Transverse colon (tissue), 4 donors: Measurements from ENCODE around the gene NKG7. TPM values are rescaled to one million over a fixed set of nuclear protein-coding genes. Genes with fewer than 3 reads are reported as not detected.

Experiments
- DNase-seq: peaks from one replicate; pipeline ENCODE4 v3.0.0-alpha.2; 2019
- H3K27ac ChIP-seq, 4 donors: fragments of 200-600 bp; sonication (generic); 2 replicates each; pipeline ENCODE4 v1.5.1; 2016 to 2018; ENCODE audit warnings: inconsistent platforms in 4 of 4
- H3K27me3 ChIP-seq: fragments of 200-600 bp; sonication (generic); 2 replicates; pipeline ENCODE4 v1.5.1; 2017; ENCODE audit warnings: inconsistent platforms
- H3K36me3 ChIP-seq, 4 donors: fragments of 200-600 bp; sonication (generic); 2 replicates each; pipeline ENCODE4 v1.5.1; 2017 to 2019; ENCODE audit warnings: inconsistent platforms in 4 of 4
- H3K4me1 ChIP-seq, 4 donors: fragments of 200-600 bp; sonication (generic); 2 replicates each; pipeline ENCODE4 v1.5.1; 2017 to 2020; ENCODE audit warnings: inconsistent platforms in 4 of 4
- H3K4me3 ChIP-seq, 4 donors: fragments of 200-600 bp; sonication (generic); 1 replicate in 1 of 4; 2 replicates in 3 of 4; pipeline versions ENCODE4 v1.5.1 to v1.6.1; 2017 to 2019; ENCODE audit warnings: inconsistent platforms in 4 of 4
- H3K9me3 ChIP-seq, 2 donors: fragments of 200-600 bp; sonication (generic); 2 replicates each; pipeline ENCODE4 v1.5.1; 2017 to 2019; ENCODE audit warnings: inconsistent platforms in 2 of 2
- EP300 ChIP-seq: sonication (generic); formaldehyde crosslinking; IDR thresholded peaks from one replicate; pipeline ENCODE4 v1.6.1; 2017; ENCODE audit warnings: antibody characterized with exemption, low read depth
- POLR2A ChIP-seq: fragments of 450-650 bp; IDR thresholded peaks from one replicate; pipeline ENCODE4 v1.6.1; 2016; ENCODE audit warnings: antibody characterized with exemption, mild to moderate bottlenecking, moderate library complexity
- POLR2AphosphoS5 ChIP-seq, 3 donors: sonication (generic); formaldehyde crosslinking; IDR thresholded peaks; one replicate each; pipeline ENCODE4 v1.6.1; 2016; ENCODE audit warnings: antibody characterized with exemption in 3 of 3
- WGBS, 2 donors: methylation state at CpG; one replicate each; pipeline ENCODE4 v1.1.5; 2018; ENCODE audit warnings: low coverage in 1 of 2; 5-methylcytosine and 5-hydroxymethylcytosine counted together
- in situ Hi-C, 4 donors: fragments of 200-750 bp; cut with MboI; loops; one replicate each; pipeline versions ENCODE4 v1.15.0 to v1.15.1; 2017; ENCODE audit warnings: low sequenced_read_pairs in 3 of 4, low pct_ligation_motif_present in 1 of 4, low pct_unique_long_range_greater_than_20kb in 1 of 4
- intact Hi-C: fragments of 100-400 bp; cut with DNase I; formaldehyde crosslinking; loops from one replicate; pipeline ENCODE4 v1.15.1; 2023; ENCODE audit warnings: low total_unique reads
- total RNA-seq, 4 donors: library from RNA; depleted of rRNA; stranded (reverse); fragments of >200 nt; gene quantifications; one replicate each; pipeline ENCODE4 v1.1.0, GENCODE V29; 2016
- TF ChIP-seq, protein P1 (sequence below), 5 experiments: fragments of 200-600 bp in 3 of 5; fragments of 450-650 bp in 2 of 5; sonication (generic) in 3 of 5; IDR thresholded peaks; 1 replicate in 2 of 5; 2 replicates in 3 of 5; pipeline ENCODE4 v1.5.1; 2016 to 2017; ENCODE audit warnings: antibody characterized with exemption in 5 of 5, inconsistent platforms in 3 of 5, mild to moderate bottlenecking in 2 of 5, moderate library complexity in 1 of 5

Gene NKG7
- total RNA-seq, 4 donors from 2014 or later: 1.6 to 3.0 TPM; not detected in 2

DNA sequence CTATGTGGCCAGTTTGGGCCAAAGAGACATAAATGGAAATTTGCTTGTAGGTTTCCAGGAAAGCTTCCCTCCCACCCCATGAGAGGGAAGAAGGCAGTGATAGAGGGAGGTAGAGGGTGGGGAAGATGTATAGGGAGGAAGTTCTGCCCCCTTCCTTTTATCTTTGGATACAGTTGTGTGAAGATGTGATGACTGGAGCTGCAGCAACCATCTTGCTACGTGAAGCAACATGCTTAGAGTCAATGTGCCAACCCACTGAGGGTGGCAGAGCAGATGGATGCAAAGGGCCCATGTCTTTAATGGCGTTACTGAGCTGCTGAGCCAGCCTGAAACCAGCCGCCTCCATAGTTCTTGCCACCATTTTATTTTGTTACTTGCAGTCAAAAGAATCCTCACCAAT lies 41.3 kb downstream of the NKG7 start:
- no peak for DNase-seq
- no peaks in the 10 kb centered on the region for H3K9me3 ChIP-seq
- peaks cover 0 to 13% (median 6%) of the 10 kb centered on the region in 4 donors for H3K4me1 ChIP-seq
- H3K36me3 ChIP-seq: no peaks in the 10 kb centered on the region
- H3K27ac ChIP-seq: no peak overlapping the region
- WGBS, 2 donors: 75% methylated on average over 3 of the region's 3 CpGs; no CpG with 5 or more reads in 1 of the 2 donors
- in situ Hi-C loops: loop anchor here in 2 of 4 donors (10.0 to 25.0 kb wide), 2 partner anchors 94 to 106 kb away; no protein-coding TSS in a partner anchor
- no peak for TF ChIP-seq POLR2A
- TF ChIP-seq POLR2AphosphoS5 (IDR thresholded peaks at IDR 0.05): no peak
- no peak for TF ChIP-seq EP300
- TF ChIP-seq, protein P1, sequence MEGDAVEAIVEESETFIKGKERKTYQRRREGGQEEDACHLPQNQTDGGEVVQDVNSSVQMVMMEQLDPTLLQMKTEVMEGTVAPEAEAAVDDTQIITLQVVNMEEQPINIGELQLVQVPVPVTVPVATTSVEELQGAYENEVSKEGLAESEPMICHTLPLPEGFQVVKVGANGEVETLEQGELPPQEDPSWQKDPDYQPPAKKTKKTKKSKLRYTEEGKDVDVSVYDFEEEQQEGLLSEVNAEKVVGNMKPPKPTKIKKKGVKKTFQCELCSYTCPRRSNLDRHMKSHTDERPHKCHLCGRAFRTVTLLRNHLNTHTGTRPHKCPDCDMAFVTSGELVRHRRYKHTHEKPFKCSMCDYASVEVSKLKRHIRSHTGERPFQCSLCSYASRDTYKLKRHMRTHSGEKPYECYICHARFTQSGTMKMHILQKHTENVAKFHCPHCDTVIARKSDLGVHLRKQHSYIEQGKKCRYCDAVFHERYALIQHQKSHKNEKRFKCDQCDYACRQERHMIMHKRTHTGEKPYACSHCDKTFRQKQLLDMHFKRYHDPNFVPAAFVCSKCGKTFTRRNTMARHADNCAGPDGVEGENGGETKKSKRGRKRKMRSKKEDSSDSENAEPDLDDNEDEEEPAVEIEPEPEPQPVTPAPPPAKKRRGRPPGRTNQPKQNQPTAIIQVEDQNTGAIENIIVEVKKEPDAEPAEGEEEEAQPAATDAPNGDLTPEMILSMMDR (IDR thresholded peaks at IDR 0.05): no peak
- intact Hi-C loops: loop anchor here (10.0 kb wide), 1 partner anchor 94 kb away; no protein-coding TSS in a partner anchor
- peaks cover 33% of the 10 kb centered on the region for H3K27me3 ChIP-seq
- H3K4me3 ChIP-seq: no peak overlapping the region

DNA sequence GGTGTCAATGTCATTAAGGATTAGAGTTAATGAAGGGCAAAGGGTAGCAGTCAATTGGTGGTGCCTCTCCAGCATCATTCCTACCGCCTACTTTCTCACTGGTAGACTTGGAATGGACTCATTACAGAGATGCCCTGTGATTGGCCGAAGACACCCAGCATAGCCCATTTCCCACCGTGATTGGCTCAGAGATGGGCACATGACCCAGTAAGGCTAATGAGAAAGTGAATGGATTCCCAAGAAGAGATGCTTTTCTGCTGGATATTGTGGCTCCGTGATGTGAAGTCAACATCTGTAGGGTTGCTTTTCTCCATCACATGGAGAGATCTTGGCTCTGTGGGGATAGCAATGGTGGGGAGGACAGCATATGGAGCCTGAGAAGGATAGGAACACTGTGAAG lies 42.1 kb downstream of the NKG7 start:
- Histone ChIP-seq H3K27ac (no peak overlapping the region), H3K36me3 (no peaks in the 10 kb centered on the region), H3K4me1 (peaks cover 0 to 13% (median 6%) of the 10 kb centered on the region in 4 donors), H3K27me3 (peaks cover 40% of the 10 kb centered on the region), H3K9me3 (no peaks in the 10 kb centered on the region), H3K4me3 (no peak overlapping the region)
- in situ Hi-C loops: loop anchor here in 2 of 4 donors (10.0 to 25.0 kb wide), 2 partner anchors 94 to 107 kb away; no protein-coding TSS in a partner anchor
- DNase-seq: no peak
- intact Hi-C loops: loop anchor here (10.0 kb wide), 1 partner anchor 94 kb away; no protein-coding TSS in a partner anchor
- WGBS, 2 donors: 96 to 100% methylated on average over 1 to 4 of the region's 4 CpGs
- no peak for TF ChIP-seq POLR2AphosphoS5 (IDR thresholded peaks at IDR 0.05)
- TF ChIP-seq EP300: no peak
- TF ChIP-seq, protein P1 (IDR thresholded peaks at IDR 0.05): no peak
- no peak for TF ChIP-seq POLR2A

DNA sequence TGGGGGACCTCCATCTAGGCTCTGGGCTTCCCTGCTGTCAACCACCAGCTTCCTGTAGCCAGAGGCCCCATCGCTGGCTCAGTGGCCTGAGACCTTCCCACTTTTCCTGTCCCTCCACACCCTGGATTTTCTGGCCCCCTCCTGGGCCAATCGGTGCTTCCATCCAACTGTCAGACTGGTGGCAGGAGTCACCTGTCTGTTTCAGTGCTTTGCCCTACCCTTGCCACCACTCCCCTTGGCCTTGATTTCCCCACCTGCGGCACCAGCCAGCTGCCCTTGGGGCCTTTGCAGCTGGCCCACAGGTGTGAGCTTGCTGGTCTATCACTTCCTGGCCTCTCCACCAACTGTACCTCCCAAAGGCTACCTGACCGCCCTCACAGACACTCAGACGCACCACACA lies 43.0 kb downstream of the NKG7 start:
- no peak overlapping the region for H3K27ac ChIP-seq
- intact Hi-C loops: no loop called here
- H3K27me3 ChIP-seq: peaks cover 40% of the 10 kb centered on the region
- no peak for DNase-seq
- no peaks in the 10 kb centered on the region for H3K36me3 ChIP-seq
- 70 to 84% methylated on average over 3 to 5 of the region's 5 CpGs for WGBS, 2 donors
- in situ Hi-C loops: loop anchor here in 1 of 4 donors (25.0 kb wide), 1 partner anchor 108 kb away; no protein-coding TSS in a partner anchor
- H3K9me3 ChIP-seq: no peaks in the 10 kb centered on the region
- TF ChIP-seq POLR2AphosphoS5 (IDR thresholded peaks at IDR 0.05) (no peak), EP300 (no peak), POLR2A (no peak)
- TF ChIP-seq, protein P1 (IDR thresholded peaks at IDR 0.05): no peak
- no peak overlapping the region for H3K4me3 ChIP-seq
- peaks cover 0 to 13% (median 6%) of the 10 kb centered on the region in 4 donors for H3K4me1 ChIP-seq

DNA sequence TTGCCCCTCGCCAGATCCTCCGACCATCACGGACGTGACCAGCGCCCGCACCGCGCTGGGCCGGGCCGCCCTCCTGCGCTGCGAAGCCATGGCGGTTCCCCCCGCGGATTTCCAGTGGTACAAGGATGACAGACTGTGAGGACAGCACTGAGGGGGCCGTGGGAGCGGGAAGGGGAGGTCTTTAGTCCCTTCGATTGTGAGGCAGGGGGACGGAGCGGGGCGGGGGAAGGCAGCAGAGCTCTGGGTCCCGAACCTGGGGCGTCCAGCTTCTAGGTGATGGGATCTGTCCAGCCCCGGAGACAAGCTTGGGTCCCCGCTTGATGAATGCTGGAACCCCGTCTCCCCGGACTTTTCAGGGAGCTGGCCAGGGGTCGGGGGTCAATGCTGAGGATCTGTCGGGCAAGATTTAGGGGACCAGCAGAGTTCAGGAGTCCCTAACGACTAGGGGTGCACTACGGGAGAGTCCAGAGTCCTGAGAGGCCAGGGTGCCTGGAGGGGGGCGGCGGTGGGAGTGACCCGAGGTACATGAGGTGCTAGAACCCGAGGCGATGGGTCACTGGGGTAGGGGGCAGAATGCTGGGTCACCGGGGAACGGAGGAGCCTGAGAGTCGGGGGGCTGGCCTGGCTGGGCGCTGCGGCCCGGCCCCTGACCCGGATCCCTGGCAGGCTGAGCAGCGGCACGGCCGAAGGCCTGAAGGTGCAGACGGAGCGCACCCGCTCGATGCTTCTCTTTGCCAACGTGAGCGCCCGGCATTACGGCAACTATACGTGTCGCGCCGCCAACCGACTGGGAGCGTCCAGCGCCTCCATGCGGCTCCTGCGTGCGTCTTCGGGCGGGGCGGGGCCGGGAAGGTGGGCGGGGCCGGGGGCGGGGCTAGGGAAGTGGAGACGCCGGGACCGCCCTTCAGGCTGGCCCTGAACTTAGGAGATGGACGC lies 45.1 kb downstream of the NKG7 start:
- in situ Hi-C loops (loop anchor here in 1 of 4 donors (25.0 kb wide), 1 partner anchor 110 kb away; no protein-coding TSS in a partner anchor), intact Hi-C loops (no loop called here)
- no peaks in the 10 kb centered on the region for H3K9me3 ChIP-seq
- H3K27me3 ChIP-seq: peaks cover 40% of the 10 kb centered on the region
- H3K4me3 ChIP-seq: peak overlapping the region in 1 of 4 donors; percentile 36
- WGBS, 2 donors: 20% methylated on average over 71 of the region's 75 CpGs; no CpG with 5 or more reads in 1 of the 2 donors
- TF ChIP-seq POLR2A (no peak), POLR2AphosphoS5 (IDR thresholded peaks at IDR 0.05) (no peak), EP300 (no peak)
- TF ChIP-seq, protein P1 (IDR thresholded peaks at IDR 0.05): no peak
- no peak overlapping the region for H3K27ac ChIP-seq
- peak; percentile 43 for DNase-seq
- H3K4me1 ChIP-seq: peaks cover 0 to 13% (median 6%) of the 10 kb centered on the region in 4 donors
- no peaks in the 10 kb centered on the region for H3K36me3 ChIP-seq
